CD14-positive monocyte (primary cell): ENCODE results near the gene FOXRED1. TPM values are rescaled to one million over a fixed set of nuclear protein-coding genes. Genes with fewer than 3 reads are reported as not detected.

Experiments used
- DNase-seq, 3 donors: peaks; one replicate each; pipeline ENCODE4 v3.0.0-alpha.2; 2011 to 2022
- H2AFZ ChIP-seq: 2 replicates; pipeline ENCODE4 v1.6.0; 2012; ENCODE audit warnings: mild to moderate bottlenecking, low read depth, low read length, inconsistent platforms; ENCODE audit not compliant: insufficient read depth, poor library complexity, severe bottlenecking
- H3K27ac ChIP-seq, 2 donors: 1 replicate in 1 of 2; 2 replicates in 1 of 2; pipeline ENCODE4 v1.5.1; 2012 to 2013; ENCODE audit warnings: low read length in 2 of 2, control low read depth in 1 of 2, inconsistent platforms in 1 of 2, low read depth in 1 of 2, mild to moderate bottlenecking in 1 of 2
- H3K27me3 ChIP-seq, 2 donors: one replicate each; pipeline versions ENCODE4 v1.6.0 to v1.6.1; 2011 to 2013; ENCODE audit warnings: low read length in 2 of 2; ENCODE audit not compliant: control insufficient read depth in 2 of 2, insufficient read depth in 2 of 2
- H3K36me3 ChIP-seq, 2 donors: replicated peaks in 1 of 2; 1 replicate in 1 of 2; 2 replicates in 1 of 2; pipeline versions ENCODE4 v1.5.1 to v1.6.1; 2012 to 2013; ENCODE audit warnings: low read length in 2 of 2, control low read depth in 1 of 2, inconsistent platforms in 1 of 2, mild to moderate bottlenecking in 1 of 2; ENCODE audit not compliant: insufficient read depth in 2 of 2, control insufficient read depth in 1 of 2
- H3K4me1 ChIP-seq, 2 donors: 1 replicate in 1 of 2; 2 replicates in 1 of 2; pipeline versions ENCODE4 v1.5.1 to v1.6.1; 2012 to 2013; ENCODE audit warnings: low read length in 2 of 2, control low read depth in 1 of 2, inconsistent platforms in 1 of 2, mild to moderate bottlenecking in 1 of 2, moderate library complexity in 1 of 2; ENCODE audit not compliant: insufficient read depth in 2 of 2, control insufficient read depth in 1 of 2
- H3K4me2 ChIP-seq: replicated peaks from 2 replicates; pipeline ENCODE3; 2012; ENCODE audit warnings: low read length, moderate library complexity, mild to moderate bottlenecking; ENCODE audit not compliant: poor library complexity, severe bottlenecking; ENCODE audit errors: extremely low read depth
- H3K4me3 ChIP-seq, 3 experiments: fragments of 200-600 bp in 1 of 3; sonication (generic) in 1 of 3; replicated peaks in 1 of 3; 1 replicate in 2 of 3; 2 replicates in 1 of 3; pipeline ENCODE4 v1.5.1; 2011 to 2013; ENCODE audit warnings: low read length in 3 of 3, mild to moderate bottlenecking in 3 of 3, control low read depth in 2 of 3, low read depth in 2 of 3, inconsistent platforms in 1 of 3, moderate library complexity in 1 of 3
- H3K79me2 ChIP-seq: 2 replicates; pipeline ENCODE4 v1.6.0; 2012; ENCODE audit warnings: mild to moderate bottlenecking, control low read depth, inconsistent platforms, low read length, moderate library complexity; ENCODE audit not compliant: insufficient read depth
- H3K9ac ChIP-seq: 2 replicates; pipeline ENCODE4 v1.6.0; 2017; ENCODE audit warnings: low read length, mild to moderate bottlenecking; ENCODE audit not compliant: insufficient read depth, poor library complexity, severe bottlenecking
- H3K9me3 ChIP-seq, 2 donors: replicated peaks in 1 of 2; 1 replicate in 1 of 2; 2 replicates in 1 of 2; pipeline versions ENCODE4 v1.5.1 to v1.6.1; 2012 to 2013; ENCODE audit warnings: low read length in 2 of 2, control low read depth in 1 of 2; ENCODE audit not compliant: control insufficient read depth in 1 of 2, insufficient read depth in 1 of 2
- H4K20me1 ChIP-seq: 2 replicates; pipeline ENCODE4 v1.6.0; 2012; ENCODE audit warnings: mild to moderate bottlenecking, low read length, control low read depth, moderate library complexity; ENCODE audit not compliant: insufficient read depth
- H3K27ac Mint-ChIP-seq, 7 donors: one replicate each; pipeline ENCODE4 v1.8.0; 2020; ENCODE audit warnings: mild to moderate bottlenecking in 7 of 7, mixed read lengths in 7 of 7, moderate library complexity in 6 of 7, inconsistent platforms in 2 of 7
- H3K27me3 Mint-ChIP-seq, 3 donors: one replicate each; pipeline ENCODE4 v1.8.0; 2021 to 2022; ENCODE audit warnings: low read depth in 3 of 3, mild to moderate bottlenecking in 3 of 3, mixed read lengths in 3 of 3, moderate library complexity in 3 of 3, inconsistent platforms in 1 of 3
- H3K36me3 Mint-ChIP-seq, 2 donors: one replicate each; pipeline ENCODE4 v1.8.0; 2020; ENCODE audit warnings: mixed read lengths in 2 of 2, inconsistent platforms in 1 of 2, mild to moderate bottlenecking in 1 of 2
- H3K4me1 Mint-ChIP-seq: one replicate; pipeline ENCODE4 v1.8.0; 2020; ENCODE audit warnings: mild to moderate bottlenecking, mixed read lengths
- H3K4me3 Mint-ChIP-seq, 2 donors: one replicate each; pipeline ENCODE4 v1.8.0; 2020; ENCODE audit warnings: mild to moderate bottlenecking in 2 of 2, mixed read lengths in 2 of 2, moderate library complexity in 1 of 2
- H3K9me3 Mint-ChIP-seq, 7 donors: one replicate each; pipeline ENCODE4 v1.8.0; 2020 to 2022; ENCODE audit warnings: mixed read lengths in 7 of 7, mild to moderate bottlenecking in 6 of 7, moderate library complexity in 6 of 7, inconsistent platforms in 2 of 7
- CTCF ChIP-seq: fragments of 200-600 bp; IDR thresholded peaks from one replicate; pipeline ENCODE4 v1.8.0; 2022; ENCODE audit warnings: antibody characterized with exemption, mild to moderate bottlenecking
- WGBS: methylation state at CpG from one replicate; pipeline ENCODE4 v1.1.5; 2013; ENCODE audit warnings: missing lambda C conversion rate; ENCODE audit not compliant: insufficient coverage; 5-methylcytosine and 5-hydroxymethylcytosine counted together
- intact Hi-C, 2 donors: fragments of 100-400 bp; cut with micrococcal nuclease; formaldehyde crosslinking; loops; one replicate each; pipeline versions ENCODE4 v1.15.0 to v1.15.1; 2023
- polyA plus RNA-seq, 3 donors: library from polyadenylated mRNA; depleted of rRNA in 1 of 3; unstranded in 2 of 3; stranded (reverse) in 1 of 3; fragments of 300-500 nt in 2 of 3; fragments of >200 nt in 1 of 3; fragmentation: Illumina TruSeq in 2 of 3; gene quantifications; 1 replicate in 2 of 3; 2 replicates in 1 of 3; pipeline ENCODE4 v1.2.3, GENCODE V29; 2012 to 2021

FOXRED1 gene
- polyA plus RNA-seq, 3 donors, result 15.2 to 18.0 (median 15.4) TPM

- H3K4me1 ChIP-seq, result peaks cover 69 to 78% of the 10 kb centered on the region in 2 donors
- no peak overlapping the region for H2AFZ ChIP-seq
- no peaks in the 10 kb centered on the region for H4K20me1 ChIP-seq
- peaks cover 45% of the 10 kb centered on the region for H3K79me2 ChIP-seq
- no peak for DNase-seq
- peaks cover 4 to 11% of the 10 kb centered on the region in 2 donors for H3K36me3 ChIP-seq
- H3K9me3 Mint-ChIP-seq, result no peaks in the 10 kb centered on the region
- no peak overlapping the region for H3K9ac ChIP-seq
- no peak overlapping the region for H3K4me3 Mint-ChIP-seq
- 0% methylated on average over 1 of the region's 5 CpGs for WGBS
- no peaks in the 10 kb centered on the region for H3K27me3 Mint-ChIP-seq
- peak overlapping the region in 1 of 2 donors; percentile 84 for H3K27ac ChIP-seq
- no peaks in the 10 kb centered on the region for H3K27me3 ChIP-seq
- no peak for TF ChIP-seq CTCF
- H3K4me1 Mint-ChIP-seq, result peaks cover 70% of the 10 kb centered on the region
- H3K4me3 ChIP-seq, result no peak overlapping the region
- intact Hi-C loops, result loop anchor here (5.0 kb wide), 3 partner anchors 43 to 163 kb away; partner anchors contain the start of gene ST3GAL4 (in 1 of the 2)
- peaks cover 14 to 23% of the 10 kb centered on the region in 2 donors for H3K36me3 Mint-ChIP-seq
- H3K27ac Mint-ChIP-seq, result peak overlapping the region in 5 of 7 donors; percentile 15 to 69 (median 36)
- H3K9me3 ChIP-seq, result peaks cover 0 to 4% of the 10 kb centered on the region in 2 donors
- H3K4me2 ChIP-seq, result no peak overlapping the region
Measured at GRCh38 chr11:126313826-126314225, 44.9 kb downstream of the FOXRED1 start.

- Histone ChIP-seq H3K36me3 (no peaks in the 10 kb centered on the region), H3K4me3 (peak overlapping the region in 1 of 3 experiments; percentile 56), H3K79me2 (peaks cover 66% of the 10 kb centered on the region), H3K9me3 (peaks cover 0 to 4% of the 10 kb centered on the region in 2 donors), H3K4me1 (peaks cover 62 to 70% of the 10 kb centered on the region in 2 donors), H2AFZ (peak overlapping the region; percentile 76), H3K27ac (peak overlapping the region in 1 of 2 donors; percentile 73), H3K27me3 (no peaks in the 10 kb centered on the region), H4K20me1 (peaks cover 12% of the 10 kb centered on the region), H3K4me2 (peak overlapping the region; percentile 54), H3K9ac (peak overlapping the region; percentile 46)
- DNase-seq, result no peak
- TF ChIP-seq CTCF, result no peak
- Mint-ChIP-seq H3K4me1 (peaks cover 66% of the 10 kb centered on the region), H3K36me3 (peaks cover 12 to 27% of the 10 kb centered on the region in 2 donors), H3K9me3 (no peaks in the 10 kb centered on the region), H3K4me3 (peak overlapping the region in 1 of 2 donors; percentile 77), H3K27me3 (no peaks in the 10 kb centered on the region), H3K27ac (peak overlapping the region in 4 of 7 donors; percentile 69 to 89 (median 80))
- intact Hi-C loops, result no loop called here
- WGBS, result 0% methylated on average over 1 of the region's 1 CpG
Measured at GRCh38 chr11:126317432-126317755, 48.4 kb downstream of the FOXRED1 start.
